HEK293T (cell line): ENCODE data around the gene PSMC5.

Experiments used
- CTCF ChIA-PET: fragments of 350-600 bp; formaldehyde crosslinking; extraction: SDS; loops from one replicate; lab custom pipeline; 2021; ENCODE audit warnings: antibody characterized with exemption, inconsistent platforms; lab: Yijun Ruan, JAX
- POLR2A ChIA-PET: fragments of 350-600 bp; formaldehyde crosslinking; extraction: SDS; loops from one replicate; lab custom pipeline; 2020; ENCODE audit warnings: antibody characterized with exemption, inconsistent platforms; lab: Yijun Ruan, JAX
- DNase-seq: peaks from one replicate; pipeline ENCODE4 v3.0.0; 2012; ENCODE audit warnings: mixed read lengths; ENCODE audit errors: extremely low spot score
- ARNT ChIP-seq: fragments of 450-650 bp; IDR thresholded peaks from 2 replicates; pipeline ENCODE4 v1.6.1; 2017; ENCODE audit warnings: mild to moderate bottlenecking
- BHLHE40 ChIP-seq: fragments of 450-650 bp; IDR thresholded peaks from 2 replicates; pipeline ENCODE4 v1.6.1; 2016; ENCODE audit warnings: mild to moderate bottlenecking, moderate library complexity, borderline replicate concordance
- CTBP1 ChIP-seq: fragments of 450-650 bp; IDR thresholded peaks from 2 replicates; pipeline ENCODE4 v1.6.1; 2016; ENCODE audit warnings: borderline replicate concordance
- ELF4 ChIP-seq: fragments of 450-650 bp; IDR thresholded peaks from 2 replicates; pipeline ENCODE4 v1.6.1; 2017; ENCODE audit warnings: antibody characterized with exemption
- FOXA1 ChIP-seq: fragments of 450-650 bp; IDR thresholded peaks from 2 replicates; pipeline ENCODE4 v1.6.1; 2016; ENCODE audit warnings: mild to moderate bottlenecking
- FOXK2 ChIP-seq: fragments of 450-650 bp; IDR thresholded peaks from 2 replicates; pipeline ENCODE4 v1.6.1; 2016; ENCODE audit warnings: mild to moderate bottlenecking
- FOXM1 ChIP-seq: fragments of 450-650 bp; IDR thresholded peaks from 2 replicates; pipeline ENCODE4 v1.6.1; 2017; ENCODE audit warnings: mild to moderate bottlenecking, borderline replicate concordance
- HDGF ChIP-seq: fragments of 450-650 bp; IDR thresholded peaks from 2 replicates; pipeline ENCODE4 v1.6.1; 2017; ENCODE audit warnings: antibody characterized with exemption, borderline replicate concordance
- L3MBTL2 ChIP-seq: fragments of 450-650 bp; conservative IDR thresholded peaks from 2 replicates; pipeline ENCODE4 v1.6.1; 2016; ENCODE audit warnings: mild to moderate bottlenecking
- LEF1 ChIP-seq: fragments of 450-650 bp; IDR thresholded peaks from 2 replicates; pipeline ENCODE4 v1.6.1; 2017; ENCODE audit warnings: mild to moderate bottlenecking, borderline replicate concordance
- NFRKB ChIP-seq: fragments of 450-650 bp; IDR thresholded peaks from 2 replicates; pipeline ENCODE4 v1.6.1; 2016; ENCODE audit warnings: mild to moderate bottlenecking, moderate library complexity
- PKNOX1 ChIP-seq: fragments of 450-650 bp; IDR thresholded peaks from 2 replicates; pipeline ENCODE4 v1.6.1; 2016
- SP1 ChIP-seq: fragments of 450-650 bp; IDR thresholded peaks from 2 replicates; pipeline ENCODE4 v1.6.1; 2017
- SUZ12 ChIP-seq: fragments of 450-650 bp; IDR thresholded peaks from 2 replicates; pipeline ENCODE4 v1.6.1; 2016; ENCODE audit warnings: mild to moderate bottlenecking
- TARDBP ChIP-seq: fragments of 450-650 bp; IDR thresholded peaks from 2 replicates; pipeline ENCODE4 v1.6.1; 2016
- ZNF384 ChIP-seq: fragments of 450-650 bp; IDR thresholded peaks from 2 replicates; pipeline ENCODE4 v1.6.1; 2016

The PSMC5 gene

DNA sequence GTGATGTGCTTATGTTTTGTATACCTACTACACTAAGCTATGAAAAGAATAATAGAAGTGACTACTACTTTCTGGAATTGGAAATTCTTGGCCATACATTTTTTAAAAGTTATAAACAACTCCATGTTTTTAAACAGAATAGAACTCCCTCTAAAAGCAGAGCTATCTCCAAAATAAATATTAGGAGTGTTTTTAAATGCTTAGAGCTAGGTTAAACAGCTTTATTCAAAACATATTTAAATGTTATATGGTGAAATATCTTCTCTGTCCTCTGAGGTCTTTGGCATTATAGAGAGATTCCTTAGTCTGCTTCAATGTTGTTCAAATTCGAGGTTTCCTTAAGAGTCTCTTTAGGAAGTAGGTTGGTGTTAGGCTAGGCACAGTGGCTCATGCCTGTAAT is 22.9 kb upstream of the PSMC5 start:
- CTCF ChIA-PET: no interaction called here
- DNase-seq: no peak
- POLR2A ChIA-PET: interaction anchor here (0.5 to 1.4 kb wide), 4 partner anchors 10 to 31 kb away, joined by 3 to 5 read pairs (median 4); partner anchors contain the start of genes CCDC47, DDX42 and PSMC5
- TF ChIP-seq TARDBP: no peak

GRCh38 chr17:63805591-63805990 is 21.6 kb upstream of the PSMC5 start:
- ChIA-PET CTCF (no interaction called here), POLR2A (interaction anchor here (1.2 to 1.4 kb wide), 2 partner anchors 9 to 21 kb away, joined by 3 to 5 read pairs; partner anchors contain the start of gene PSMC5)
- DNase-seq: no peak
- no peak for TF ChIP-seq PKNOX1
- no peak for TF ChIP-seq ZNF384
- TF ChIP-seq SP1: no peak
- no peak for TF ChIP-seq FOXM1
- no peak for TF ChIP-seq HDGF
- no peak for TF ChIP-seq NFRKB
- TF ChIP-seq ARNT: no peak
- TF ChIP-seq BHLHE40: no peak
- no peak for TF ChIP-seq FOXA1
- TF ChIP-seq LEF1: no peak

GRCh38 chr17:63809970-63810369 is 17.3 kb upstream of the PSMC5 start:
- no peak for TF ChIP-seq BHLHE40
- no peak for TF ChIP-seq HDGF
- TF ChIP-seq CTBP1: no peak
- TF ChIP-seq ARNT: no peak
- TF ChIP-seq L3MBTL2: no peak
- TF ChIP-seq ELF4: no peak
- TF ChIP-seq NFRKB: no peak
- no peak for TF ChIP-seq SP1
- TF ChIP-seq FOXK2: no peak
- no peak for TF ChIP-seq FOXM1
- no peak for TF ChIP-seq LEF1
- no peak for TF ChIP-seq TARDBP
- TF ChIP-seq FOXA1: no peak
- TF ChIP-seq PKNOX1: no peak
- TF ChIP-seq SUZ12: no peak
- TF ChIP-seq ZNF384: no peak
- ChIA-PET CTCF (no interaction called here), POLR2A (interaction anchor here (1.3 to 1.8 kb wide), 2 partner anchors 17 to 36 kb away, joined by 3 to 6 read pairs; partner anchors contain the start of genes CCDC47, DDX42 and PSMC5)
- no peak for DNase-seq

DNA sequence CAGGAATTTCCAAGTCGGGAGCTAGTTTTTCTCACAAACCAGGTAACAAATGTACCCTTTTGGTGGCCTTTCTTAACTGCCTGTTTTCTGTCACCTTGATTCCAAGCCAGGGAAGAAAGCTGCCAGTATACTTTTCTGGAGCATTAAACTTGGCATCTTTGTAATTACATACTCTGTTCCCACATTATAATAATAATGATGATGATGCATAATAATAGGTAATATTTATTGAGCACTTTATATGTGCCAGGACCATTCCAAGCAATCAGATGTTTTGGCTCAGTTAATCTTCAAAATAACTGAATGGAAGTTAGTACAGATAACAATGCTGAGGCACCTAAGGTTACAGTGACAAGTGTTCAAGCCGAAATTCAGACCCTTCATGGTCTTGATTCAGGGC is 11.1 kb upstream of the PSMC5 start:
- POLR2A ChIA-PET: interaction anchor here (1.5 to 4.2 kb wide), 2 partner anchors 11 to 43 kb away, joined by 5 to 32 read pairs; partner anchors contain the start of genes CCDC47, DDX42, FTSJ3 and PSMC5
- CTCF ChIA-PET: no interaction called here
- no peak for TF ChIP-seq ELF4
- no peak for TF ChIP-seq PKNOX1
- no peak for TF ChIP-seq NFRKB
- no peak for TF ChIP-seq L3MBTL2
- TF ChIP-seq BHLHE40: no peak
- TF ChIP-seq LEF1: no peak
- no peak for TF ChIP-seq SP1
- no peak for TF ChIP-seq FOXA1
- TF ChIP-seq FOXM1: no peak
- TF ChIP-seq ZNF384: no peak
- no peak for TF ChIP-seq ARNT
- DNase-seq: no peak

GRCh38 chr17:63816669-63817068 is 10.6 kb upstream of the PSMC5 start:
- DNase-seq: no peak
- no peak for TF ChIP-seq FOXM1
- TF ChIP-seq HDGF: no peak
- no peak for TF ChIP-seq CTBP1
- TF ChIP-seq SP1: no peak
- no peak for TF ChIP-seq SUZ12
- ChIA-PET CTCF (no interaction called here), POLR2A (interaction anchor here (1.5 to 4.2 kb wide), 2 partner anchors 10 to 43 kb away, joined by 5 to 32 read pairs; partner anchors contain the start of genes CCDC47, DDX42, FTSJ3 and PSMC5)

DNA sequence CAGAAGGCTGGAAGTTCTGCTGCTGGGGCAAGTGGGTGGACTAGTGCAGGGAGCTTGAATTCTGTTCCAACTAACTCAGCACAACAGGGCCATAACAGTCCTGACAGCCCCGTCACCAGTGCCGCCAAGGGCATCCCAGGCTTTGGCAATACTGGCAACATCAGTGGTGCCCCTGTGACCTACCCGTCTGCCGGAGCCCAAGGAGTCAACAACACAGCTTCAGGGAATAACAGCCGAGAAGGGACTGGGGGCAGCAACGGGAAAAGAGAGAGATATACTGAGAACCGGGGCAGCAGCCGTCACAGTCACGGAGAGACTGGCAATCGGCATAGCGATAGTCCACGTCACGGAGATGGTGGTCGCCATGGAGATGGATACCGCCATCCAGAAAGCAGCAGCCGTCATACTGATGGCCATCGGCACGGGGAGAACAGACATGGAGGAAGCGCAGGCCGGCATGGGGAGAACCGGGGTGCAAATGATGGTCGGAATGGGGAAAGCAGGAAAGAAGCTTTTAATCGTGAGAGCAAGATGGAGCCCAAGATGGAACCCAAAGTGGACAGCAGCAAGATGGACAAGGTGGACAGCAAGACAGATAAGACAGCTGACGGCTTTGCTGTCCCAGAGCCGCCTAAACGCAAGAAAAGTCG is 9.4 kb upstream of the PSMC5 start:
- no peak for TF ChIP-seq FOXM1
- TF ChIP-seq TARDBP: no peak
- no peak for TF ChIP-seq ARNT
- TF ChIP-seq PKNOX1: no peak
- TF ChIP-seq ELF4: no peak
- no peak for TF ChIP-seq BHLHE40
- CTCF ChIA-PET: interaction anchor here (0.6 kb wide), 1 partner anchor 62 kb away, joined by 4 read pairs; no protein-coding TSS in a partner anchor
- DNase-seq: no peak
- POLR2A ChIA-PET: interaction anchor here (0.8 to 4.2 kb wide), 3 partner anchors 9 to 44 kb away, joined by 4 to 32 read pairs (median 5); partner anchors contain the start of genes CCDC47, DDX42, FTSJ3 and PSMC5
